ENCODE results near the gene SNRNP27.

DNA sequence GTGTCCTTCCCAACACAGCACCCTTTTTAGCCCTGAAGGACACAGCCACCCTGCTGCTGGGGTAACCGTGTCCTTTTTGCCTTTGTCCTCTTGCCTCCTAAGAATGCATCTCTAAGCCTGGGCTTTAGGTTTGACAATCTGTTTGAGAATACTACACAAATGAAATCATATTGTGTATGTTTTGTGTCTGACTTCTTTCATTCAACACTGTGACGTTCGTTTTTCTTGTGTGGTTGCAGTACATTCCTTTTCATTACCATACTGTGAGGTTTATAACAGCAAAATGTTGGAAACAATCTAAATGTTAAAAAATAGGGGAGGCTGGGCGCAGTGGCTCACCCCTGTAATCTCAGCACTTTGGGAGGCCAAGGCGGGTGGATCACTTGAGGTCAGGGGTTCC lies 56.5 kb downstream of the SNRNP27 start:
- TF ChIP-seq, protein P1, sequence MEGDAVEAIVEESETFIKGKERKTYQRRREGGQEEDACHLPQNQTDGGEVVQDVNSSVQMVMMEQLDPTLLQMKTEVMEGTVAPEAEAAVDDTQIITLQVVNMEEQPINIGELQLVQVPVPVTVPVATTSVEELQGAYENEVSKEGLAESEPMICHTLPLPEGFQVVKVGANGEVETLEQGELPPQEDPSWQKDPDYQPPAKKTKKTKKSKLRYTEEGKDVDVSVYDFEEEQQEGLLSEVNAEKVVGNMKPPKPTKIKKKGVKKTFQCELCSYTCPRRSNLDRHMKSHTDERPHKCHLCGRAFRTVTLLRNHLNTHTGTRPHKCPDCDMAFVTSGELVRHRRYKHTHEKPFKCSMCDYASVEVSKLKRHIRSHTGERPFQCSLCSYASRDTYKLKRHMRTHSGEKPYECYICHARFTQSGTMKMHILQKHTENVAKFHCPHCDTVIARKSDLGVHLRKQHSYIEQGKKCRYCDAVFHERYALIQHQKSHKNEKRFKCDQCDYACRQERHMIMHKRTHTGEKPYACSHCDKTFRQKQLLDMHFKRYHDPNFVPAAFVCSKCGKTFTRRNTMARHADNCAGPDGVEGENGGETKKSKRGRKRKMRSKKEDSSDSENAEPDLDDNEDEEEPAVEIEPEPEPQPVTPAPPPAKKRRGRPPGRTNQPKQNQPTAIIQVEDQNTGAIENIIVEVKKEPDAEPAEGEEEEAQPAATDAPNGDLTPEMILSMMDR (IDR thresholded peaks at IDR 0.05), result no peak
- no peak for TF ChIP-seq ZFX (IDR thresholded peaks at IDR 0.05; ENCODE audit: borderline replicate concordance)
